MV-4-11 (cell line): Measurements from ENCODE around the gene TET3.

Experiments used
- DNase-seq: peaks from one replicate; lab custom pipeline; 2025; lab: John Stamatoyannopoulos, UW

TET3 gene

DNA sequence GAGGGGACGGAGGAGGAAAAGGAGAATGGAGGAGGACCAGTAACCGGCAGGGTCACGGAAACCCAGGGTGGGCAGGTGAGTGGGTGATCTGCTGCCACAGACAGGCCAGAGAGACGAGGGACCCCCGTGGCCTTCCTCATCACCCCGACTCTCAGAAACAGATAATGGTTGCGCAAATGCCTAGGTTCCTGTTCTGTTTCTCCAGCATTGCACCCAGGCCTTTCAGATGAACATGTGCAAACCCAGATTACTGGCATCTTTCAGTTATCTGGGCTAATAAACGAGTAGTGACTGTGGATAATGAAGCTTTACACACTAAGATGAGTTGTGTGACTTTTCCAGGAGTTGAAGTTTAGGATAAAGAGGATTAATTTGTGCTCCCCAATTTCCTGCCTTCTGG lies 46.5 kb downstream of the TET3 start:
- DNase-seq = peak; percentile 46

DNA sequence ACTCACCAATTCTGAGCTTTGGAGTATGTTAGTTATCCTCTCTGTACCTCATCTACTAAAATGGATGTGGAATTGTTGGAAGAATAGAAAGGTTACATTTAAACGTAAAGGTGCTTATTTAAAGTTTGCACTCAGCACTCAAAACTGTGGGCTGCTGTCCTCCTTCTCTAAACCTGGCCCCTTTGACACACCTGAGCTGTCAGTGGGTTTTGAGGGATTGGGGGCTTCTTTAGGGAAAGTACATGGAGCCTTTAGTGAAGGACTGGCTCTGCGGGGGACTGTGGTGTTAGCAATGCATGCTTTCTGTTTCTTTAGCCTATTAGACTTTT lies 47.2 kb downstream of the TET3 start:
- no peak for DNase-seq

DNA sequence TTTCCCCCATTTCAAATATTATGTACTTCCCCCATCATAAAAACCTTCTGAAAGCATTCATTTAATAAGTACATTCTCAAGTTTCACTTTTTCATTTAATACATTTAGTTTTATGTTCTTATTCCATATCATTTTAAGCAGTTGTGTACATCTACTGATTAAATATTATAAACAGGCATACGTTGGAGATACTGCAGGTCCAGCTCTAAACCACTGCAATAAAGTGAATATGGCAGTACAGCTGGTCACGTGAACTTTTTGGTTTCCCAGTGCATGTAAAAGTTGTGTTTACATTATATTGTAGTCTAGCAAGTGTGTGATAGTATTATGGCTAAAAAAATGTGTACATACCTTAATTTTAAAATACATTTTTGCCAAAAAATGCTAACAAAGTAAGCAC lies 48.7 kb downstream of the TET3 start:
- no peak for DNase-seq
